Dermis microvascular lymphatic vessel endothelial cell (primary cell): ENCODE results near the gene NLN. TPM values are rescaled to one million over a fixed set of nuclear protein-coding genes. Genes with fewer than 3 reads are reported as not detected.
"Not testable (repeated sequence)": the region's sequence is repeated elsewhere in the genome, so short reads cannot be mapped to it uniquely, and the experiment has no call there.

Experiments used
- DNase-seq, 2 donors: peaks; one replicate each; pipeline versions ENCODE4 v3.0.0 to v3.0.0-alpha.2; 2010; ENCODE audit warnings: low read depth in 2 of 2
- total RNA-seq: library from RNA; depleted of rRNA; stranded (reverse); fragments of >200 nt; gene quantifications from 2 replicates; pipeline ENCODE4 v1.2.1, GENCODE V29; 2014

Gene NLN
- total RNA-seq, 1 donor from 2014 or later, result 33.9 TPM

DNA sequence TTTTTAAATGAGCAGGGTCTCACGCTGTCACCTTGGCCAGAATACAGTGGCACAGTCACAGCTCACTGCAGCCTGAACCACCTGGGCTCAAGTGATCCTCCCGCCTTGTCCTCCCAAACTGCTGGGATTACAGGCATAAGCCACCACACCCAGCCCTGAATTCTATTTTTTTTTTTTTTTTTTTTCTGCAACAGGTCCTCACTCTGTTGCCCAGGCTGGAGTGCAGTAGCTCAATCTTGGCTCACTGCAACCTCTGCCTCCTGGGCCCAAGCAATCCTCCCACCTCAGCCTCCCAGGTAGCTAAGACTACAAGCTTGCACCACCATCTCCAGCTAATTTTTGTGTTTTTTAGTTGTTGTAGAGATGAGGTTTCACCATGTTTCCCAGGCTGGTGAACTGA is 51.0 kb downstream of the NLN start:
- DNase-seq, result not testable (repeated sequence)

DNA sequence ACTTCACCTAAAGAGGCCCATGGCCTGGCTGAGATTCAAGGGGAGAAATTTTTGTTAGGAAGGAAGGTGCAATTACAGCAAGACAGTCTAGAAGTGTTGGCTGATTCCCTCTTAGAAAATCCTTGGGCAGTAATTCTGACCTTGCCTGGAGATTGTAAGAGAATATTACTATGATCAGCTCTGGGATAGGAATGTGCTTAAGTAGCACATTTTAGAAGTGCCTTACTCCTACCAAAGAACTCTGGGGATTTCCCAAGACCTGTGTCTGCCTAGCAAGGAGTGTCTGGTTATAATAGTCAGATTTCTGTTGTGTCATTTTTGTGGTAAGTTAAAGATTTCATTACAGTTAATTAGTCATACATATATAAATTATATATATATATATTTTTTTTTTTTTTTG is 52.3 kb downstream of the NLN start:
- no peak for DNase-seq

DNA sequence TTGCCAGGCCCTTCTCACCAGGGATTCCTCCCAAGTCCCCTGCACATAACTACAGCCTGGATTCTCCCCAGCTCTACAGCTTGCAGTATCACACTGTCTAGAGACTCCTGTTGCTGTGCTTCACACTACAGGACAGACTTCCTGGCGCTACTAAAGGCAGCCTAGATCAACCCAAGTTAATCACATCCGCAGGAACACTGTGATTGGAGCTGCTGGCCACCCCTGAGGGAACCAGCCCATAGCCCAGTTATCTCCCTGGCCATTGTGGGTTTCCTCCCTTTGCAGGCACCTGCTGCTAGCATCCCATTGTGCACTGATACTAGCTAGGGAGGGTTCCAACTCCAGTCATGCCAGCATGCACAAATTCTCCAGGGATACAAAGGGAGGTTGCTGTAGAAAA is 53.5 kb downstream of the NLN start:
- no peak for DNase-seq

DNA sequence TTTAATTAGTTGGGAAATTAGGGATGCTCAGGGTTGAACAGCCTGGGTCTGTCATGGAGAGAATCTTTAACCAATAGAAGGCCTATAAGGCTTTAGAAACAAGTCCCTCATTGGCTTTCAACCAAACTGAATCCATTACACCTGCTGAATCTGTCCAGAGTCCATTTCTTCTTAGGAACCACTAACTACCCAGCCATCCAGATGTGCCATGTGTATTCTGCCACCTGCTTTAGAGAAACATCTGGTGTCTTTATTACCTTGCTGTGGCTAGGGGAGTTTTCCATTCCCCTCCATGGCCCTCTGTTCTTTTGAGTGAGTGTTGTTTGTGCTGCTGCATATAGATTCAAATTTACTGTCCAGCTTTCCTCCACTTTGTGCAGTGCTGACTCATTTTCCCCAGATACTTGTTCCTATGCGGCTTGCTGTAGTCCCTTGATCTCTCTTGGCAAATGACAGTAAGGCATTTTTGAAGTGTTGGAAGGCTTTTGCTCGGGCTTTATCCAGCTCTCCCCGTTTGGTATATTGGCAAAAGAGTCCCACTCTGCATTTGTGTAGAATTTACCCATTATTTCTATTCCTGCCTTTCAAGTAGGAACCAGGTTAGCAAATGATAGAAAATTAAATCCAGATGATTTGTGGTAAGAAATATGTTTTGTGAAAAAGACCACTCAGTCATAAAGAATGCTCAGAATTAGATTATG is 54.6 kb downstream of the NLN start:
- DNase-seq, result no peak

DNA sequence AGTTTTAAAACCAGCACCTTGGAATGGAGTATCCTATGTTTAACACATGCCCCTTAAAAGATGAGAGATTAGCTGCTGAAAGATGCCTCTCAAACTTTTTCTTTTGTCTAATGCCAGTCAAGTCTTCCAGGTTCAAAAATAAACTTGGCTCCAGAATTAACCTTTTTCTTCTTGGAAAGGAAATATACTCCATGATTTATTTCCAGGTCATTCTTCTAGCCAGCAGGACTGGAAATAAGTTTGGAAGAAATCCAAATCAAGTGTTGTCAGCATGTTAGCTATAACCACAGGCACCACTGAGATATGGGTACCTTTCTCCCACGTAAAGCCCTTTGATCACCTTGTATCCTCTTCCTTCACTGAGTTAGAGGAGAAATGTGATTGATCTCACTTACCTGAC is 56.1 kb downstream of the NLN start:
- DNase-seq, result peak in 1 of 2 donors; percentile 67

DNA sequence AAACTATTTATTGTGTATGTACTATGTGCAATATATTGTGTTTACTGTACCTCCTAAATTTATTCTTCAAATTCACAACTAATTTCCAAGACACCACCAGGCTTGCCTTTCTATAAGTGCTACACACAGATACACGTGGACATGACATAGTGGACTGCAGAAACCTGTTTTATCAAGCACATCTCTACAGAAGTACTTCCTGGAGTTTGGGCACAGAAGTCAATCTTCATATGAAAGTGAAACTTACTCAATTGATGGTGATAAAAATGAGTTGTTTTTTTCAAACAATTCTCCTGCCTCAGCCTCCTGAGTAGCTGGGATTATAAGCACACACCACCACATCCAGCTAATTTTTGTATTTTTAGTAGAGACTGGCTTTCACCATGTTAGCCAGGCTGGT is 57.6 kb downstream of the NLN start:
- DNase-seq, result no peak

DNA sequence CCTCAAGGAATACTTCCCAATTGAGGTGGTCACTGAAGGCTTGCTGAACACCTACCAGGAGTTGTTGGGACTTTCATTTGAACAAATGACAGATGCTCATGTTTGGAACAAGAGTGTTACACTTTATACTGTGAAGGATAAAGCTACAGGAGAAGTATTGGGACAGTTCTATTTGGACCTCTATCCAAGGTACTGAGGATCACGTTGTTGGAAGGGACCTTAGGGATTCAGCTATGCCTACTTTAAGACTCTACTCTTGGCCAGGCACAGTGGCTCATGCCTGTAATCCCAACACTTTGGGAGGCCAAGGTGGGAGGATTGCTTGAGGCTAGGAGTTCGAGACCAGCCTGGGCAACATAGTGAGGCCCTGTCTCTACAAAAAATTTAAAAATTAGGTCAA is 66.3 kb downstream of the NLN start:
- DNase-seq, result not testable (repeated sequence)

DNA sequence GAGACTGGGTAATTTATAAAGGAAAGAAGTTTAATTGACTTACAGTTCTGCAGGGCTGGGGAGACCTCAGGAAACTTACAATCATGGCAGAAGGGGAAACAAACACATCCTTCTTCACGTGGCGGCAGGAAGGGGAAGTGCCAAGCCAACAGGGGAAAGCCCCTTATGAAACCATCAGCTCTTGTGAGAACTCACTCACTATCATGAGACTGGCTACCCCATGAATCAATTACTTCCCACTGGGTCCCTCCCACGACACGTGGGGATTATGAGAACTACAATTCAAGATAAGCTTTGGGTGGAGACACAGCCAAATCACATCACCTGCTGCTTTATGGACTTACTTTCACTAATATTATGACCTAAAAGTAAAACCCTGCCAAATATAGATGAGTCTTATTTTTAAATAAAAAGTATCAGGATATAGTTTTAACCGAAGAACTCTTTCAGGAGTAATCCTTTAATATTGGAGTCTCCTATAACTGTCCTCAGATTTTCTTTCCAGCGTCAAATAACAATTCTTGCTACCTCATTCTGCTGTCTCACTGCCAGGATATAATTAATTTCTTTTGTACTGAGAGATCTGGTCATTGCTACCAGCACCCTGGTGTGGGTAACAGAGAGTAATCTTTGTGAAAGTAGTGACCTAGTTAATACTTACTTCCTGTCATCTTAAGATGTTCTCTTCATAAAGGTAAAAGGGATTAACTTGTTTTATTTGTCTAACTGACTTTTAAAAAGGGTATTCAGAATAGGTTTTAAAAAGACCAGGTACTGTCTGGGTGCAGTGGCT is 68.6 kb downstream of the NLN start:
- peak in 1 of 2 donors; percentile 23 for DNase-seq

DNA sequence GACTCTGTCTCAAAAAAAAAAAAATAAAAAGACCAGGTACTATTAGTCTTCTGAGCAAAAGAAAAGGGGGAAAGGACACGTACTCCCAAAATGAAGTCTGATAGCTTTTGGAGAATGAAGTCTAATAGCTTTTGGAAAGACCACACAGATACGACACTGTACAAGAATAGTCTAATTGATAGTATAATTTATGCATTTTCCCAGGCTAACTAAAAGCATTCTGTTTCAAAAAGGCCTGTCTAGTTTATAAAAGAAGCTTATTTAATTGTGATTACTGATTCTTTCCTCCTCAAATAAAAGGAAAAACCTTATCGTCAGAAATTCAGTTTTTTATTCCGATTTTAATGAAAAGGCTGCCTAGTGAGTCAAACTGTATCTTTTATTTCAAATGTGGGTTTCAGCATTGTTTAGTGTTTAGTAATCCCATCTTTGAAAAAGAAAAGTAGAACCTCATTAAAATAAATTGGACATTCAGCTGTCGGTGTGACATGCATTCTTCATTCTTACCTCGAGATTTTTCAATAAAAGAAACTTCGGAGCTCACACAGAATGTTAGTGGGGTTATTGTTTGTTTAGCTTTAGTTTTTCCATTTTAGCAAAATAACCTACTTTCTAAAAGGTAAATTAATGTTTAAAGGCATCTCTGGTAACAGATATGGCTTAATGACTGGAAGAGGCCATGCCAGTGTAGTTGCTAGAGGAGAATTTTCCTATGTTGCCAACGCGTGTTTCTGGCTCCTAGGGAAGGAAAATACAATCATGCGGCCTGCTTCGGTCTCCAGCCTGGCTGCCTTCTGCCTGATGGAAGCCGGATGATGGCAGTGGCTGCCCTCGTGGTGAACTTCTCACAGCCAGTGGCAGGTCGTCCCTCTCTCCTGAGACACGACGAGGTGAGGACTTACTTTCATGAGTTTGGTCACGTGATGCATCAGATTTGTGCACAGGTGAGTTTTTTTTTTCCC is 70.0 kb downstream of the NLN start:
- DNase-seq, result no peak

DNA sequence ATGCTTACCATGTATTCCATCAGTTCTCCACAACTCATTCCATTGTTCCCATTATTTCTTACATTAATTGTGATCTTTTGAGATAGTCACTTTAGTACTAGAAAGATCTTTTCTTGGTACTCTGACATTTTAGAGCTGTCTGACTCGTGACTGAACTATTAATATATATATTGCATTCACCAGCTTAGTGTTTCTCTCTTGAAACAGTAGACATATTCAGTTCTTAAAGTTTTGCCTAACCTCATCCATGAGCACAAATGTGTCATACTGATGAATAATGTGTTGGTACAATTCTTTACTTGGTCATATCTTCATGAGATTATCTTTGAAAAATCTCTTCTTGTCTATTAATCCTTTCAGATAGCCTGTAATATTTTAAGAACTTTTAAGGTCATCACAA is 74.3 kb downstream of the NLN start:
- no peak for DNase-seq

DNA sequence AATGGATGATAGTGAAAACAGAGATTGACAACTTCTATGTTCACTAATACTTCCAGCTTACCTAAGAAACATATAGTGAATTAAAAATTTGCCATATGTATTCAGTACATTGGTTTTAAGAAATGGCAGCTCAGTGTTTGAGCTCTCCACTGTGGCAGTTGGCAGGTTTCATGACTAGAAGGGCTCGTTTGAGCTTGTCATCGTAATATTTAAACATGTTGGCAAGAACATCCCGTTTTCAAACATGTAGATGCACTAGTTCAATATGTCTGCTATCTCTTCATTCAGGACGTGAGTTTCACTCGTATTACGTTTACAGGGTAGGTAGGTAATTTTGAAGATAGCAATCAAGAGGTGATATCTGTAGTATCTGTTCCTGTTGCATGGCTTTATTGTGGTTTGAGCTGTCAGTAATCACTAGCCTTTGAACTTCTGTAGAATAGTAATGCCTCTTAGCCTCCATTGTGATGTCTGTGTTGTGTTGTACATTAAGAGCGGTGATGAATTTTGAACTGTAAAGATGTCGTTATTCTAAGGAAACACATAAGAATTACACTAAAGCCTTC is 74.8 kb downstream of the NLN start:
- DNase-seq, result no peak

DNA sequence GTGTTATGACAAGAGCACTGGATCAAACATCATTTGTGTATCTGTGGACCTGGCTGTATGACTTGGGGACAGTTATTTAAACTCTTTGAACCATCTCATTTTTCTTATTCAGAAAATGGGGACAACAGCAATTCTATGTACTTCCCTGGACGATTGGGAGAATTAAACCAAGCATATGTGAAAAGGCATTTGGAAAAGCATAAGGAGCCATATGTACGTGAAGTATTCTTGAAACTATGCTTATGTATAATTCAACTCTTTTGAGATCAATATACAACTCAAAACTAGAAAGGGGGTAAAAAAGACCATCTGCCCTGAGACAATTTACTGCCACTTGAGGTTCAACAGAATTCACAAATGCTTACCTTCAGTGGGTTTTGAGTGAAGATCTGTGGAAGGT is 75.5 kb downstream of the NLN start:
- DNase-seq, result no peak

DNA sequence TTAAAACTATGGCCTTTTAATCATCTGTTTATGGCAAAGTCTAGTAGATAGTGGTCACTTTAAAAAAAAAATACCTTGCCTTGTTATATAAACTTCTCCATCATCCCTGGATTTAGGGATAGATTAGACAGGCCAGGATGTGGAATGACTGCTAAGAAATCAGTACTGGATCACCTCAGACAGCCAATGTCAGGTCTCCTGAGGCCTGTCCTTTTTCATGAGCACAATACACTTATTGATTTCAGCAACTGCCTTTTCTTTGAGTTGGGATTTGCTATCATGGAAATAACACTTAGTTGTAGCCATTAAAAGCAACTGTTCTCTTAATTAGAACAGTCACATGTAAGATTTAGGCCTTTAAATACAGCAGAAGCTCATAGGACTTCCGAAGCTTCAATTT is 77.9 kb downstream of the NLN start:
- DNase-seq, result no peak

DNA sequence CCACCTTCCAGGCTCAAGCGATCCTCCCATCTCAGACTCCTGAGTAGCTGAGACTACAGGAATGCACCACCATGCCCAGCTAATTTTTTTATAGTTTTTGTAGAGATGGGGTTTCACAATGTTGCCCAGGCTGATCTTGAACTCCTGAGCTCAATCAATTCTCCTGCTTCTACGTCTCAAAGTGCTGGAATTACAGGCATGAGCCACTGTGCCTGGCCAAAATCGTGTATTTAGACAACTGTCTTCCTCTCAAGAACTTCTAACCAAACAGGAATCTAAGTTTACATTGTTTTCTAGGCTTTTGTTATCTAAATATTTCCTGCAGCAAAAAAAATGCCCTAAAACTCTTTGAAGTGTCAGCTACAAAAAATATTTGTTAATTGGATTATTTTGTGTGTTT is 78.8 kb downstream of the NLN start:
- no peak for DNase-seq

DNA sequence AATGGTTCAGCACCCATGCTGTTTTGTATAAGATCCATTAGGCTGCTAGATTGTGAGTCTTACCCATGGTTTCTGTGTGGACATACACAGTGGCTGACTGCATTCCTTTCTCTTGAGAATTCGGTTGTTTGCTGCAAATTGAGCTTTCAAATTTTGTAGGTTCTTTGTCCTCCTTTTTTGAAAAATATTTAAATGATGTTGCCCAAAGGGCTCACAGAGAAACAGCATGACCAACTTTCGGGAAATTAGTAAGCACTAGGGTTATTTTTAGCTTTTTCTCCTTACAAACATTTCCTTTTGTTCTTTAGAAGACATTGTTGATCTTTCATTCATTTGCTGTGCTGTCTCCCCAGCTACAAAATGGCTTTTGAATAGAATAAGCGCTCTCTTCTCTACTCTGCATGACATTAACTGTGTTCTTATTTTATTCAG is 79.4 kb downstream of the NLN start:
- peak; percentile 7 to 70 for DNase-seq

DNA sequence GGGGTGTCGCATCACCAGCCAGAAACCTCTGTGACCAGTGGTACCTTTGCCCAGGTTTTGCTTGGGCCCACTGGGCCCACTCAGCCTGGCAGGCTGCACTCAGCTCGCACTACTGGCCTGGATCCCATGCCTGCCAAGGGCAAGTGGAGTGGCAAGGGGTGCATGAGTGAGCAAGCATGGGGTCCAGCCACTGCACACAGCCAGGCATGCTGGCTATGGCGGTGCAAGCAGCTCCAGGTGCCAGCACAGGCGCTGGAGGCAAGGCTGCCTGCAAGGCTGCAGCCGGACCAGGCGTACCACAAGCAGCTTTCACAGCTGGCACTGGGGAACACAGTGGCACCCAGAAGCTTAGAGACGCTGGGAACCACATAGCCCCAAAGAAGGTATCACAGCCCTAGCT is 80.1 kb downstream of the NLN start:
- no peak for DNase-seq

DNA sequence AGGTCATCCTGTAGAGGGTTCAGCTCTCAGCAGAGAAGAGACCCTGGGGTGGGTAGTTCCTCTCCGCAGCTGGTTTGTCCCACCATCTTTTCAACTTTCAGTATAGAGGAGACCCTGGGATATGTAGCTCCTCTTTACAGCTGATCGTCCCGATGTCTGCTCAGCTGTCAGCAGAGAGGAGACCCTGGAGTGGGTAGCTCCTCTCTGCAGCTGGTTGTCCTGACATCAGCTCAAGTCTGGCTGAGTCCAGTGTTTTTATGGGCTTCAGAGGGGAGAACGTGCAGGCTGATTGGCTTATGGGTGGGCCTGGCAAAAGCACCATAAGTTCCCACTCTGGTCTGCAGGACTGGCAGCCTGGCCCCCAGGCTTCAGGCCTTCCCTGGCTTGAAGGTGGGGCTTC is 80.8 kb downstream of the NLN start:
- DNase-seq, result no peak

DNA sequence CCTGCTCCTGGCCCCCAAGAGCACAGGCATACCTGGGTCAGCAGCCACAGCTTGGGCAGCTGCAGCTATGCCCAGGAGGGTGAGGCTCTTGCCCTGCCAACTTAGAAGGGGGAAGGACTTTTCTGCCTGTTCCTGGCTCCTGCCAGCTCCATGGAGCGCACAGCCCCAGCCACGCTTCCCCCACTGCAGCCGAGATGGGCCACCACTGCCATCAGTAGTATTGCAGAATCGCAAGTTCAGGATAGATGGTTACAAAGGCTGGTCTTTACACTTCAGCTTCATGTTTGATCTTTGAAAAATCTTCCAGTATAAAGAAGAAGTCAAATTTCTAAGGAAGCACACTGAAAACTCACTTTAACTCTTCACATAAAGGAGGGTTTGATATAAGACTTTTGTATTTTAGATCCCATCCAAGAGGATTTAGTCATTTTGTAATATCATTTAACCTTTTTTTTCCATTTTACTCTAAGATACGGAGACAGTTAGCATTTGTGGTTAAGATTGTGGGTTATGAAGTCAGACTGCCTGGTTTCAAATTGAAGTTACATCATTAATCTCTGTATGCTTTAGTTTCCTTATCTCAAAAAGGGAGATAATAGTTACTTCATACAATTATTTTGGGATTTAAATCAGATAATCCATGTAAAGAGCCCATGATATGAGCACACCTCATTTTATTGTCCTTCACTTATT is 81.8 kb downstream of the NLN start:
- DNase-seq, result no peak

DNA sequence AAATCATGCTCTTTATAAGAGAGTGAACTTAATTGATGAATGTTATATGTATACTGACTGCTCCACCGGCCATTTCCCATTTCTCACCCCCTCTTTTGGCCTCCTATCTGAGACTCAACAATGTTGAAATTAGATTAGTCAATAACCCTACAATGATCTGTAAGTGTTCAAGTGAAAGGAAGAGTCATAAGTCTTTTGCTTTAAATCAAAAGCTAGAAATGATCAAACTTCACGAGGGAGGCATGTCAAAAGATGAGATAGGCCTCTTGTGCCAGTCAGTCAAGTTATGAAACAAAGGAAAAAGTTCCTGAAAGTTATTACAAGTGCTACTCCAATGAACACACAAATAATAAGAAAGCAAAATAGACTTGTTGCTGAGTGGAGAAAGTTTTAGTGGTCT is 83.1 kb downstream of the NLN start:
- DNase-seq, result no peak

DNA sequence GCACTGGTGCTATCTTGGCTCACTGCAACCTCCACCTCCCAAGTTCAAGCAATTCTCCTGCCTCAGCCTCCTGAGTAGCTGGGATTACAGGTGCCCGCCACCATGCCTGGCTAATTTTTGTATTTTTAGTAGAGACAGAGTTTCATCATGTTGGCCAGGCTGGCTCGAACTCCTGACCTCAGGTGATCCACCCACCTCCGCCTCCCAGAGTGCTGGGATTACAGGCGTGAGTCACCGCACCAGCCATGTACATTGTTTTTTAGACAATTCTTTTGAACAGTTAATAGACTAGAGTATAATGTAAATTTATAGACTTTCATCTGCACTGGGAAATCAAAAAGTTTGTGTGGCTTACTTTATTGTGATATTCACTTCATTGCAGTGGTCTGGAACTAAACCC is 85.5 kb downstream of the NLN start:
- DNase-seq, result not testable (repeated sequence)

DNA sequence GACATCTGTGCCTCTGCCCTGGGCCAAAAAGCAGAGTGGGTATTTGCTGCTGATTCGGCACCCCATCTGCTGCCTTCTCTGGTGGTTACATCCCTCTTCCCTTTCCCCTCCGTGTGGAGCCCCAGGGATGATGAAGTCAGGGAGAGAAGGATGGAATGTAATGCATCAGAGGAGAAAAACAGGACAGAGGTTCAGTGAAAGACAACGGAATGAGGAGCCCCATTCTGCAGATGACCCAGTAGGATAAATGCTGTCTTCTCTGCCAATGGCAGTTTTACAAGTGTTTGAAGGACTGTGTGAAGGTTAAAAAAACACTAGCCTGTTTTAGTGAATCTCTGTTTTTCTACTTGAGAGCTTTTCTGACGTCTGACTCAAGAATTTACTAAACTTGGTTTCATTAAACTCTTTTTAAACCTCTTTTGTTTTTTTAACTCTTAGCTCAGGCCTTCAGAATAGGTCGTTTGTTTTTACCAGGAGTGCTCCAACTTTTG is 86.3 kb downstream of the NLN start:
- no peak for DNase-seq
